Erythroblast (primary cell): ENCODE measurements around the gene NXN.
"Not testable (repeated sequence)": the region's sequence is repeated elsewhere in the genome, so short reads cannot be mapped to it uniquely, and the experiment has no call there.

Experiments
- DNase-seq, 2 experiments: peaks; one replicate each; lab custom pipeline; 2025; lab: John Stamatoyannopoulos, UW
- GATA1 ChIP-seq: IDR thresholded peaks from 2 replicates; pipeline ENCODE4 v1.6.1; 2011; ENCODE audit warnings: low read depth, mild to moderate bottlenecking, control low read depth, low read length, moderate library complexity
- POLR2A ChIP-seq: IDR thresholded peaks from 2 replicates; pipeline ENCODE4 v1.6.1; 2011; ENCODE audit warnings: mild to moderate bottlenecking, low read length

The NXN gene

GRCh38 chr17:962166-962565 is 17.4 kb downstream of the NXN start:
- no peak for DNase-seq

DNA sequence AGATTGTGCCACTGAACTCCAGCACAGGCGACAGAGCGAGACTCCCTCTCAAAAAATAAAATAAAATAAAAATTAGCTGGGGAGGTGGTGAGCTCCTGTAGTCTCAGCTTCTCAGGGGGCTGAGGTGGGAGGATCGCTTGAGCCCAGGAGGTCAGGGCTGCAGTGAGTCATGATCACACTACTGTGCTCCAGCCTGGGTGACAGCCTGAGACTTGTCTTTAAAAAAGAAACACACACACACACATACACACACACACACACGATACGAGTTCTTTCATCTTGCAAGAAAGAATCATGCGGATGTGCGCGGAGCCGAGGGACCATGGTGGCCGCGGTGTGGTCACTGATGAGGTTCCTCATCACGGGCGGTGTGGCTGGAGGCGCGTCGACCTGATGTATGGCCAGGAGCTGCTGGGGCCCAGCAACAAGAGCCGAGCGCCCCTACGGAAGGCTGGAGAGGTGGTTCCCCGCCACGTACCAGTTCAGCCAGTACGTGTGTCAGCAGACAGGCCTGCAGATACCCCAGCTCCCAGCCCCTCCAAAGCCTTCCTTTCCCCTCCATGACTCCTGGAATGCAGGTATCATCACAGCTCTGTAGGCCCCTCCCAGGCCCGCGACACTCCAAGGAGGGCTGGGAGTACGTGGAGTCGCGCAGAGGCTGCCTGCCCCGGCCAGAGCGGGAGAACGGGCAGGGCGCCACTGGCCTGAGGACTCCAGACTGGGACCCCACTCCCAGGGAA is 20.7 kb downstream of the NXN start:
- no peak for DNase-seq
- TF ChIP-seq POLR2A (no peak), GATA1 (no peak)

More at GRCh38 chr17:962166-962565, 17.4 kb downstream of the NXN start:
- TF ChIP-seq POLR2A, result no peak
- TF ChIP-seq GATA1, result no peak

- no peak for DNase-seq
- TF ChIP-seq GATA1 (no peak), POLR2A (no peak)
Observed at GRCh38 chr17:957856-958421, 21.6 kb downstream of the NXN start.

DNA sequence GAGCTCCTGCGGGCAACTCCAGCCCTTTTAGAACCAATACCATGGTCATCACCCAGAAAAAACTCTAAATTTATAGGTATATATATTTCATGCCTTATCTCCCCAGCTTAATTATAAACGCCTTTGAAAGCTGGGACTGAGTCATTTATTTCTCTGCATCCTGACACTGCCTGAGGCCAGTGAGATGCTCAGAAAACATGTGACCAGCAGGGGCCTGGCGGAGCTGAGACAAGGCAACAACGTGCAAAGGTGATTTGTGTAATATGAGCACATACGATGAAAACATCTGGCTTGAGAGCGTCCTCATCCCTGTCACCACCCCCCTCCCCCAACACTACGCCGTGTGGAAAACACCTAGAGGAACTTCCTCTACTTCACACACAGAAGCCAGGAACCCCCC is 22.7 kb downstream of the NXN start:
- no peak for TF ChIP-seq GATA1
- no peak for DNase-seq

DNA sequence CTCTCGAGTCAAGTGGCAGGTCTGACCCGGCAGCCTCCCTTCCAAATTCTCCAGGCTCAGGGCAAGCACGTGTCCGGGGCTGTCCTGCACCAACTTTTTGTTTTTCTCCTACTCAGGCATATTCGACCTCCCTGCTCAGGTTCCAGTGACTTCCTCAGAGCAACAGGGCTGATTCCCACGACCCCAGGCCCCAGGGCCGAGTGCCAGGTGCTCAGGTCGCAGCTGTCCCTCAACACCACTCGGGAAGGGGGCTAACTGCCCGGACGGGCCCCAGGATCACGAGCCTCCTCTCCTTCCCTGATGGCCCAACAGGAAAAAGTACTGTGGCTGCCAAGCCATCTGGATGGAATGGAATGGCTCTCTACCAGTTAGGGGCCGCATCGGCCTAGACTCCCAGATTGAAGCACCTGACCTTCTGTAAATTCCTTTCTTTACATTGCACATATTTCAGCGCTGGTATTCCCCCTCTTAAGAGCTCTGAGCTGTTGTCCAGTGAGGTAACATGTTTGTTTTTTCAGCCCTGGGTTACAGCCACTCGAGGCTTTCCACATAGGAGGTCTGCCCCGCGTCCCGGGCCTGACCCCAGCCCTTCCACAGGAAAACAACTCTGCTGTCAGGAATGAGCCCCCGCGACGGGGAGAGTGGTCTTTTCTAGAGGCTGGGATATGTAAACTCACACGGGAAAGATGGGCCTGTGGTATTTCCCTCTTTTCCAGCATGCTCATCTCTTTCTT is 25.0 kb downstream of the NXN start:
- no peak for TF ChIP-seq GATA1
- DNase-seq, result no peak

GRCh38 chr17:953767-954166 is 25.8 kb downstream of the NXN start:
- no peak for TF ChIP-seq POLR2A
- no peak for TF ChIP-seq GATA1
- no peak for DNase-seq

- DNase-seq, result not testable (repeated sequence)
Observed at GRCh38 chr17:952592-952991, 27.0 kb downstream of the NXN start.

- DNase-seq, result no peak
- TF ChIP-seq GATA1, result no peak
- no peak for TF ChIP-seq POLR2A
Observed at GRCh38 chr17:951325-952132, 28.0 kb downstream of the NXN start.

- DNase-seq, result no peak
- TF ChIP-seq POLR2A, result no peak
- TF ChIP-seq GATA1, result no peak
Observed at GRCh38 chr17:949623-950303, 29.8 kb downstream of the NXN start.

DNA sequence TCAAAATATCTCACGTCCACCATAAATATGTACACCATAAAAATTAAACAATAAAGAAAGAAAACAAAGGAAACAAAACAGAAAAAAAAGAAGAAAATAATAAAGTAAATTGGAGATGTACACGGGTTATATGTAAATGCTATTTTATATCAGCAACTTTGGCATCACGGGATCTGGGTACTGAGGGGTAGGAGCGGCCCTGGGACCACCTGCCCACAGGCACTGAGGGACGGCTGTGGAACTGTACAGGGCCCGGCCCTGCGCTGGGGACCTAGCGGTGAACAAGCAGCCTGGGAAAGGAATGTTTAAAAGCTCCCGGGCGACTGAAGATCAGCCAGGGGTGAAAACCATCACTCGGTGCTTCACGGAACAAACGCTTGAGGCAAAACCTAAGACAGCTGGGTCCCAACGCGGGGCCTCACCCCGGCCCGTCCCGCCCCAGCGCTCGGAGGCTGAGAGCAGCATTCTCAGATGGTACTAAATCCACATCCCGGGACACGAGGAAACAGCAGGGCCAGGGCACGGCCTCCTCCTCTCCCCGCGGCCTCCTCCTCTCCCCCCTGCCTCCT is 31.2 kb downstream of the NXN start:
- TF ChIP-seq GATA1 (no peak), POLR2A (no peak)
- DNase-seq, result no peak

DNA sequence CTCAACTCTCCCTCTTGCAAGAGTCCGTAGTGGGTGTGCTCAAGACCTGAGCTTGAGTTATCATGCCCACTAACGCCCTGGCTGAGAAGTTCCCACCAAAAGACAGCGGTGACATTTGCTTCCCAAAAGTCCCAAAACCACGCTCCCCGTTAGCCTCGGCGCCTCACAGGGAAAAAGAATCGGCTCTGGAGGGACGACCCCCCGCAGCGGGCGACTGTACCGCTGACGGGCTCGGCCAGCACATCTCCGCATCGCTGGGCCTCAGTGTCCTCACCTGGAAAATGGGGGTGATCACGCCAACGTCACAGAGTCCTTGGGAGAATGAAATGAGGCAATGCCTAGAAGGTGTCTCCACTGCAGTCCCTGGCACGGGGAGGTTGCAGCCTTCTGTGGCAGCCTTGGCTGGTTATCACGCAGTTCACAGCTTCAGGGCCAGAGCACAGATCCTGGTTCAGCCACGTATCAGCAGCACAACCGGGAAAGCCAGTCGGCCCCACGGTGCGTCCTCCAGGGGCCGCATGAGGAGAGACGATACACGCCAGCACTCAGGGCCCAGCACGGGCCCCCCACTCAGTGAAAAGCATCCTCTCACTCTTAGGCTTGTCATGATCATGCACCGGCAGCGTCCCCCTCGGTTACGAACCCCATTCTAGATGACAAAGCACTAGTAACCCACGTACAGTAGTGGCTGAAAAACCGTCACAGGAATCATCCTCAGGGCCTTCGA is 32.9 kb downstream of the NXN start:
- TF ChIP-seq GATA1 (no peak), POLR2A (no peak)
- DNase-seq, result no peak

DNA sequence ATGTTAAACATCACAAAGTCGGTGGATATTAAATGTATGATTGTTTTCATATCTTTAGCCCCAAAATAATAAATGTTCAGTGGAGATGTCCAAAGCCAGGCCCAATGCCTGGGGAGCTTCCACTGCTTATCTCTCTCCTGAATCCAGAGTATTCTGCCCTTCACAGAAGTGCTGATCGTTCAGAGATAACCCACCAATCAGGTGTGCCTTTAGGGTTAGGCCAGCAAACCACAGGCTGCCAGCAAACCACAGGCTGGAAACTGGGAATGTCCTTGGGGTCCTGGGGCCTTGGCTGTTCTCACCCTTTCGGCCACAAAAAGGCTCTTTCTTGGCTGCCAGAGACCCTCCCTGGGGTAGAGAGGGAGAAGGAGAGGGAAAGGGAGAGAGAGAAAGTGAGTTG is 33.9 kb downstream of the NXN start:
- DNase-seq, result no peak
- TF ChIP-seq POLR2A (no peak), GATA1 (no peak)

DNA sequence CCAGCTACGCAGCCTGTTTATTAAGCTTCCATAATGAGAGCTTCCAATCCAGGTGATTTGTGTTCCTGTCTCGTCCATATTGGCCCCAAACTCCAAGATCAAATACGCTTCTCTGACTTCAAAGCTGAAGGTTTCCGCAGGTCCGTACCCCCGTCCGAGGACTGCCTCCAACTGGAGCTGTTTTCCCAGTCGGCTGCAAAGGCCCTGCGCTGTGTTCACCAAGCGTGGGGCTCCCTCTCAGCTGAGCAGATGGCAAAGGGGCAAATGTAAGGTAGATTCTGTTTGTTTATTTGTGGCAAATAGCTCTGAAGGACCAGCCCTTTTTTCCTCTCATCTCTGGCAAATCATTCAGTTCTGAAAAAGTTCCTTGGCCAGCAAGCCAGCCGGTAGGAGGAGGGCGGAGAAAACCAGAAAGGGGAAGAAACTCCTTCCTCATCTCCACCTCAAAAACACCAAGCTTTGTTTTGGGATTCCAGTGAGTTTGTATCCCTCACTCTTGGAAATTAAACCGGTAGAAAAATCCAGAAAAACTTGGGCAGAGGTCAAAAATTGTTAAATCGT is 35.2 kb downstream of the NXN start:
- DNase-seq, result no peak
- TF ChIP-seq GATA1 (no peak), POLR2A (no peak)
